Measurements from ENCODE around the gene APOA5. TPM values are rescaled to one million over a fixed set of nuclear protein-coding genes. Genes with fewer than 3 reads are reported as not detected.

APOA5 gene
- total and polyA plus RNA-seq, 2 of the 13 experiments (the other 11 are each of a cell fraction or from before 2014, with no cell fraction given) = 44.0 to 49.1 TPM

DNA sequence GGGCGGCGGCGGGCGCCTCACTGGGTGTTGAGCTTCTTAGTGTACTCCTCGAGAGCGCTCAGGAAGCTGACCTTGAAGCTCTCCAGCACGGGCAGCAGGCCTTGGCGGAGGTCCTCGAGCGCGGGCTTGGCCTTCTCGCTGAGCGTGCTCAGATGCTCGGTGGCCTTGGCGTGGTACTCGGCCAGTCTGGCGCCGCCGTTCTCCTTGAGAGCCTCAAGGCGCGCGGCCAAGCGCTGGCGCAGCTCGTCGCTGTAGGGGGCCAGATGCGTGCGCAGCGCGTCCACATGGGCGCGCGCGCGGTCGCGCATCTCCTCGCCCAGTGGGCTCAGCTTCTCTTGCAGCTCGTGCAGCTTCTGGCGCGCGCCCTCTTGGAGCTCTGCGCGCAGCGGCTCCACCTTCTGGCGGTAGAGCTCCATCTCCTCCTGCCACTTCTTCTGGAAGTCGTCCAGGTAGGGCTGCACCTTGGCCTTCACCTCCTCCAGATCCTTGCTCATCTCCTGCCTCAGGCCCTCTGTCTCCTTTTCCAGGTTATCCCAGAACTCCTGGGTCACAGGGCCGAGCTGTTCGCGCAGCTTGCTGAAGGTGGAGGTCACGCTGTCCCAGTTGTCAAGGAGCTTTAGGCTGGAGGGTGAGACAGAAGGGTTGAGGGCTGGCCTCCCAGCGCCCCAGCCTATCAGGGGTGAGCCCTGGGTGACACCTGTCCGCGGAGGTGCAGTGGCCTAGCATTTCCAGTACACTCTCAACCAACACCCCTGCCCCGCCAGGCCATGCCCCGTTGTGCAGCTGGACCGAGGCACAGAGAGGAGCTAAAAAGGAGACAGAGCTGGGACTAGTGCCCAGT lies 44.3 kb upstream of the APOA5 start (continued):
- TF ChIP-seq, protein P1, sequence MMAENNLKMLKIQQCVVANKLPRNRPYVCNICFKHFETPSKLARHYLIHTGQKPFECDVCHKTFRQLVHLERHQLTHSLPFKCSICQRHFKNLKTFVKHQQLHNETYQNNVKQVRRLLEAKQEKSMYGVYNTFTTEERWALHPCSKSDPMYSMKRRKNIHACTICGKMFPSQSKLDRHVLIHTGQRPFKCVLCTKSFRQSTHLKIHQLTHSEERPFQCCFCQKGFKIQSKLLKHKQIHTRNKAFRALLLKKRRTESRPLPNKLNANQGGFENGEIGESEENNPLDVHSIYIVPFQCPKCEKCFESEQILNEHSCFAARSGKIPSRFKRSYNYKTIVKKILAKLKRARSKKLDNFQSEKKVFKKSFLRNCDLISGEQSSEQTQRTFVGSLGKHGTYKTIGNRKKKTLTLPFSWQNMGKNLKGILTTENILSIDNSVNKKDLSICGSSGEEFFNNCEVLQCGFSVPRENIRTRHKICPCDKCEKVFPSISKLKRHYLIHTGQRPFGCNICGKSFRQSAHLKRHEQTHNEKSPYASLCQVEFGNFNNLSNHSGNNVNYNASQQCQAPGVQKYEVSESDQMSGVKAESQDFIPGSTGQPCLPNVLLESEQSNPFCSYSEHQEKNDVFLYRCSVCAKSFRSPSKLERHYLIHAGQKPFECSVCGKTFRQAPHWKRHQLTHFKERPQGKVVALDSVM (CRISPR knock-in tag; IDR thresholded peaks at IDR 0.05) = peak; percentile 40; the same call in 1 of the 2 replicates
- TF ChIP-seq CCAR2 (optimal IDR thresholded peaks at IDR 0.05; ENCODE audit: low read depth, low read length) = no peak
- peak; percentile 73; the same call in 1 of the 2 replicates for TF ChIP-seq MYC (CRISPR knock-in tag; IDR thresholded peaks at IDR 0.05; ENCODE audit: borderline replicate concordance)
- TF ChIP-seq ZNF670 (CRISPR knock-in tag; IDR thresholded peaks at IDR 0.05; ENCODE audit: borderline replicate concordance) = no peak; the same call in 1 of the 2 replicates
- TF ChIP-seq KDM5A (IDR thresholded peaks at IDR 0.05; ENCODE audit: borderline replicate concordance, low read length) = no peak
- TF ChIP-seq NCOA2 (CRISPR knock-in tag; IDR thresholded peaks at IDR 0.05) = no peak
- TF ChIP-seq, protein P2, sequence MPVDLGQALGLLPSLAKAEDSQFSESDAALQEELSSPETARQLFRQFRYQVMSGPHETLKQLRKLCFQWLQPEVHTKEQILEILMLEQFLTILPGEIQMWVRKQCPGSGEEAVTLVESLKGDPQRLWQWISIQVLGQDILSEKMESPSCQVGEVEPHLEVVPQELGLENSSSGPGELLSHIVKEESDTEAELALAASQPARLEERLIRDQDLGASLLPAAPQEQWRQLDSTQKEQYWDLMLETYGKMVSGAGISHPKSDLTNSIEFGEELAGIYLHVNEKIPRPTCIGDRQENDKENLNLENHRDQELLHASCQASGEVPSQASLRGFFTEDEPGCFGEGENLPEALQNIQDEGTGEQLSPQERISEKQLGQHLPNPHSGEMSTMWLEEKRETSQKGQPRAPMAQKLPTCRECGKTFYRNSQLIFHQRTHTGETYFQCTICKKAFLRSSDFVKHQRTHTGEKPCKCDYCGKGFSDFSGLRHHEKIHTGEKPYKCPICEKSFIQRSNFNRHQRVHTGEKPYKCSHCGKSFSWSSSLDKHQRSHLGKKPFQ (CRISPR knock-in tag; IDR thresholded peaks at IDR 0.05; ENCODE audit: insufficient replicate concordance) = peak; percentile 70
- TF ChIP-seq ETS1 (CRISPR knock-in tag; IDR thresholded peaks at IDR 0.05) = peak; percentile 73; the same call in 1 of the 2 replicates
- peak; percentile 58 for TF ChIP-seq REPIN1 (CRISPR knock-in tag; IDR thresholded peaks at IDR 0.05; ENCODE audit: borderline replicate concordance, low read depth)
- TF ChIP-seq ZBTB20 (CRISPR knock-in tag; IDR thresholded peaks at IDR 0.05; ENCODE audit: borderline replicate concordance, low read depth) = no peak
- TF ChIP-seq ZNF280D (CRISPR knock-in tag; IDR thresholded peaks at IDR 0.05) = no peak
- TF ChIP-seq, protein P3, sequence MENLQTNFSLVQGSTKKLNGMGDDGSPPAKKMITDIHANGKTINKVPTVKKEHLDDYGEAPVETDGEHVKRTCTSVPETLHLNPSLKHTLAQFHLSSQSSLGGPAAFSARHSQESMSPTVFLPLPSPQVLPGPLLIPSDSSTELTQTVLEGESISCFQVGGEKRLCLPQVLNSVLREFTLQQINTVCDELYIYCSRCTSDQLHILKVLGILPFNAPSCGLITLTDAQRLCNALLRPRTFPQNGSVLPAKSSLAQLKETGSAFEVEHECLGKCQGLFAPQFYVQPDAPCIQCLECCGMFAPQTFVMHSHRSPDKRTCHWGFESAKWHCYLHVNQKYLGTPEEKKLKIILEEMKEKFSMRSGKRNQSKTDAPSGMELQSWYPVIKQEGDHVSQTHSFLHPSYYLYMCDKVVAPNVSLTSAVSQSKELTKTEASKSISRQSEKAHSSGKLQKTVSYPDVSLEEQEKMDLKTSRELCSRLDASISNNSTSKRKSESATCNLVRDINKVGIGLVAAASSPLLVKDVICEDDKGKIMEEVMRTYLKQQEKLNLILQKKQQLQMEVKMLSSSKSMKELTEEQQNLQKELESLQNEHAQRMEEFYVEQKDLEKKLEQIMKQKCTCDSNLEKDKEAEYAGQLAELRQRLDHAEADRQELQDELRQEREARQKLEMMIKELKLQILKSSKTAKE (CRISPR knock-in tag; IDR thresholded peaks at IDR 0.05; ENCODE audit: borderline replicate concordance) = no peak; the same call in 1 of the 2 replicates

Data from HepG2 (cell line).